Measurements from ENCODE around the gene CTSO.
"Not testable (repeated sequence)": the region's sequence is repeated elsewhere in the genome, so short reads cannot be mapped to it uniquely, and the experiment has no call there.

CTSO gene

DNA sequence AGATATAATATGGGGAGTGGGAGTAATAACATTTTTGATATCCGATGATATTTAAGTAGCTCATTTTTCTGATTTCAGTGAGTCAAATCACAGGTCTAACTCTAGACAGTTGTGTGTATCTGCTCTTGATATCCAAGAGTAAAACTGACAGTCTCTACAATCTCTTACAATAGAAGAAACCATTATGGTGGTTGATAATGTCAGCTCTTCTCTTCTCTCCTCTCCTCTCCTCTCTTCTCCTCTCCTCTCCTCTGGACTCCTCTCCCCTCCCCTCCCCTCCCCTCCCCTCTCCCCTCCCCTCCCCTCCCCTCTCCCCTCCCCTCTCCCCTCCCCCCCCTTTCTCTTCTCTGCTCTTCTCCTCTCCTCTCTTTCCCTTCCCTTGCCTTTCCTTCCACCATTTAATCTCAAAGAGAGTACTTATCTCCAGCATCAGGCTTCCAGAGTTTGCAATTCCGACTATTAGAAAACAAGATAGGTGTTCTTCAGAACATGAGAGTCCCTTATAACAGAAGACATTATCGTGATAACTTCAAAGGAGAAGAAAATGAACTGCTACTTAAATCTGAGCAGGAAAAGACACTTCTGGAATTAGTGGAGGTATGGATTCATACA lies 43.9 kb downstream of the CTSO start:
- no peak overlapping the region for H3K4me3 ChIP-seq
- H3K27ac ChIP-seq: no peak overlapping the region

- Histone ChIP-seq H3K27ac (peak overlapping the region in 9 of 21 experiments; percentile 5 to 58 (median 22)), H3K4me3 (no peak overlapping the region)
Observed at GRCh38 chr4:155908187-155909139, 45.2 kb downstream of the CTSO start.

DNA sequence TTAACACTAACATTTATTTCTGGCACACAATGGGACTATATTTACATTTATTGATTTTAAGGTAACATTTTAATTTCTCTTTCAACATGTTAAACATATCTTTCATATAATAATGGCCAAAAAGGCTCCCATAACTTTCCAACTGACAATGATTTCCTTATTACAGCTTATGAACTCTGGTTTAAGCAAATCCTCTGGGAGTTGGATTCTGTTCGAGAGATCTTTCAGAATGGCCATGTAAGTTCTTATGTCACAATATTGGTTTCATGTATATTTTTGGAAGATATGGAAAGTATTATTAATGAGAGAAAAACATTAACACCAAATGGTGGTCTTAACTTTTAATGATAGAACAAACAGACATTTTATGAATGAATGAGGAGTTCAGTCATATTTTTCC lies 46.1 kb downstream of the CTSO start:
- Histone ChIP-seq H3K27ac (peak overlapping the region in 9 of 21 experiments; percentile 0 to 58 (median 45)), H3K4me3 (no peak overlapping the region)

DNA sequence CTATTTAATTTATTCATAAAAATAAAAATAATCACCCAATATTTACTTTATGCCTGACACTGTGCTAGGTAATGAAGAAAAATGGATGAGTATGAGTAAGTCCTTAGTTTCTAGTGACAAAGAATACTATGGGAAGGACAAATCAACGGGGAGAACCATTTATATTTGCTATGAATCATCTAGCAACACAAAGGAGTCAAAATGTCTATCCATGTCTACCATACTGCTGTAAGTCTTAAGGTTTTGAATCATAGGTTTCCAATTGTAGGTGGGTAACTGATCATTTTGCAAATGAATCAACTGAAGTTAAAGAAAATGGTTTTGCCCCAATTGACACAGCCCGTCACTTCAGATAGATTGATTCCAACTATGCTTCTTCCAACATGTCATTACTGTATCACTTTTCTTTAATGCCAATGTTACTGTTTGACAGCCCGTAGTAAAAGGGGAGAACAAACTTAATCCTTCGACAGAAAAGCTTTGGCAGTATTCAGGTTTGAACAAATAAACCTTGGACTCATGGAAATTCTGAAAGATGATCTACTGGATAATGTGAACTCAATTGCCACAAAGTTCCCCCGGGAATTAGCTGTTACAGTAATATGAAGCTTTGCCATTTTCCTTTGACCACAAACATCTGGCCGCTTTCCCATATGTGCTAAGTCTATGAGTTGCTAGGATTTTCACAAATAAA lies 47.0 kb downstream of the CTSO start:
- H3K27ac ChIP-seq: peak overlapping the region in 8 of 21 experiments; percentile 17 to 65 (median 46)
- no peak overlapping the region for H3K4me3 ChIP-seq

DNA sequence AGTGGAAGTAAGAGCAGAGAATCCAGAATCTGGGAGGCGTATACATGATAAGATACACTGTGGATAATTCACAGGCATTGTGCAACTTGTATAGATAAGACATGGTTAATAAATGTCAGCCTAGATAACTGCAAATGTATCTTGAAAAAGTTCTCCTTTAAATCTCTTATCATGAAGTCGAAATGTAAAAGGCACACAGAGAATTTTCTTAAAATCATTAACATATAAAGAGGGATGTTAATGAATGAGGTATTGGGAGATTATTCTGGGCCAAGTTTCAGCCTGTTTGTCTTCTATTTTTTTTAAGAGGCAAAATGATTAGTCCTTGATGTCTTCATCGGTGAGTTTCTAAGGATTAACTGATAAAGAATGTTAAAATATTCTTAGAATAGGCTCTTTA lies 49.3 kb downstream of the CTSO start:
- Histone ChIP-seq H3K4me3 (peak overlapping the region in 1 of 7 experiments; percentile 18), H3K27ac (peak overlapping the region in 2 of 21 experiments; percentile 39 to 44)

- peak within 1 kb of the TSS in 2 of 21 experiments; percentile 39 to 44 for H3K27ac ChIP-seq
- peak within 1 kb of the TSS in 1 of 7 experiments; percentile 18 for H3K4me3 ChIP-seq
Observed at GRCh38 chr4:155903453-155903852, 50.2 kb downstream of the CTSO start, which contains the start of gene TDO2. Gene TDO2 (plus strand): TSS chr4:155903696. CDS start chr4:155903759, 63 bp downstream.

GRCh38 chr4:155901013-155901412 lies 52.7 kb downstream of the CTSO start:
- H3K4me3 ChIP-seq: no peak overlapping the region
- peak overlapping the region in 7 of 21 experiments; percentile 6 to 67 (median 34) for H3K27ac ChIP-seq

- H3K4me3 ChIP-seq: no peak overlapping the region
- H3K27ac ChIP-seq: peak overlapping the region in 7 of 21 experiments; percentile 8 to 68 (median 35)
Observed at GRCh38 chr4:155900381-155900780, 53.3 kb downstream of the CTSO start.

GRCh38 chr4:155899891-155900290 lies 53.8 kb downstream of the CTSO start:
- Histone ChIP-seq H3K27ac (peak overlapping the region in 9 of 21 experiments; percentile 13 to 68 (median 35)), H3K4me3 (no peak overlapping the region)

DNA sequence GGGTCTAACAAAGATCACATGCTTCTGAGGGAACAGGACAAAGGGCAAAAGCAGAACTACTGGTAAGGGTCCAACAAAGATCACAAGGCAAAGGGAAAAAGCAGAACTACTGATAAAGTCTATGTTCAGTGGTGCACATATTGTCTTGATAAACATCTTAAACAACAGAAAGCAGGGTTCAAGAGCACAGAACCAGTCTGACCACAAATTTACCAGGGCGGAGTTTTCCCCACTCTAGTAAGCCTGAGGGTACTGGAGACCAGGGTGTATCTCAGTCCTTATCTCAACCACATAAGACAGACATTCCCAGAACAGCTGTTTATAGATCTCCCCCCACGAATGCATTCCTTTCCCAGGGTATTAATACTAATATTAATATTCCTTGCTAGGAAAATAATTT lies 55.3 kb downstream of the CTSO start:
- not testable (repeated sequence) for H3K4me3 ChIP-seq, H3K27ac ChIP-seq

DNA sequence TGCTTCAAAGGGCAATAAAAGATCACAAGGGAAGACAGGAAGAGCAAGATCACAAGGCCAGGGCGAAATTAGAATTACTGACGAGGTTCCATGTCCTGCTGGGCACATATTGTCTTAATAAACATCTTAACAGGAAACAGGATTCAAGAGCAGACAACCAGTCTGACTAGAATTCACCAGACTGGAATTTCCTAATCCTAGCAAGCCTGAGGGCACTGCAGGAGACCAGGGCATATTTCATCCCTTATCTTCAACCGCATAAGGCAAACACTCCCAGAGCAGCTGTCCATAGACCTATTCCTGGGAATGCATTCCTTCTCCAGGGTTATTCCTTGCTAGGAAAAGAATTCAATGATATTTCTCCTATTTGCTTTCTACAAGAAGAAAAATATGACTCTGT lies 62.6 kb downstream of the CTSO start:
- H3K4me3 ChIP-seq: no peak overlapping the region
- H3K27ac ChIP-seq: peak overlapping the region in 1 of 21 experiments; percentile 37

GRCh38 chr4:155889946-155890345 lies 63.7 kb downstream of the CTSO start:
- H3K4me3 ChIP-seq: no peak overlapping the region
- peak overlapping the region in 6 of 21 experiments; percentile 2 to 70 (median 36) for H3K27ac ChIP-seq

DNA sequence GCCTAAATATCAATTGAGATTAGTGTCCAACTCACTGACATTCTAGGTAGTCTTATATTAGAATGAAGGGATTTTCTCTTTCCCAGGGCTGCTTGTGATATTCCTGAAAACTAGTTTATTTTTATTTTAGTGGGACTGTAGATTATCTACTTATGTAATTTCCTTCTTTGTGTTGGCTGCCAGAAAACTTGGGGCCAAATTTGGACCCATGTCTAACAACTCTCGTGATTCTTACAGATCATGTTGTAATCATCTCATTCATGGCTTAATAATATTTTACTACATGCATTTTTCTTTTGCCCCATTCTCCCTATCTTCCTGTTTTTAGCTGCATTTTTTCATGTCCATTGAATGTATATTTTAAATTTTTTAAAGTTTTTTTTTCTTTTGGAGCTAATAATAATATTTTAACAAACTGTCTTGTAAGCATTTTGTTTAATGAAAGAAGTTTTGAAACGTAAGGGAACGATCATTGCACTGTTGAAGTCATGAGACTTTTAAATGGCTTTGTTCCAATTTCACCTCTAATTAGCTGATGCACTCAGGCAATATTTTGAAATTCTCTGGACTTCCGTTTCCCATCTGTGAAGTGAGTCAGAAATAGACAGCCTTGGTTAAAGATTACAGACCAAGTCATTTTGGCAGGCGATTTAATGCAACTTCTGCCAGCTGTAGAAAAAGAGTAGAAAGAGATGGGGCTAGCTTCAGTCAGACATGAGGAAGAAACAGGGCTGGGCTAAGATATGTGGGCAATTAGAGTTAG lies 64.5 kb downstream of the CTSO start:
- peak overlapping the region in 5 of 21 experiments; percentile 6 to 70 (median 29) for H3K27ac ChIP-seq
- H3K4me3 ChIP-seq: no peak overlapping the region

- Histone ChIP-seq H3K27ac (peak overlapping the region in 1 of 21 experiments; percentile 6), H3K4me3 (no peak overlapping the region)
Observed at GRCh38 chr4:155887847-155888570, 65.7 kb downstream of the CTSO start.

DNA sequence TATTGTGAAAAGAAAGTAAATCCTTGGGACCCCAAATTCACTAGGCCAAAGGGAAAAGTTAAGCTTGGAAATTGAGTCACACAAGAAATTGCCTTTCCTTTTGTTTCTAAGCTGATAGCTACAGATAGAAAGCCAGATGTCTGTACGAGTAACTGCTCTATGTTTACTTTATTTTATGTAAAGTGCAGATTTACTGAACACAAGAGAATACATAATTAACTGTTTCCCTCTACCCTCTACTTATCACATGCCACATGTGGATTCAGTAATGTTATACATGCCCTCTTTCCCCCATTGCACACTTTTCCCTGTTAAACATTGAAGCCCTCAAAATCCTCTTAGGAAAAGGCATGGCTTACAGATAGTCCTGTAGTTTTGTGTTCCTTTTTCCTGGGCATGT lies 66.6 kb downstream of the CTSO start:
- H3K27ac ChIP-seq: no peak overlapping the region
- H3K4me3 ChIP-seq: no peak overlapping the region

GRCh38 chr4:155885666-155886065 lies 68.0 kb downstream of the CTSO start:
- Histone ChIP-seq H3K27ac (no peak overlapping the region), H3K4me3 (no peak overlapping the region)

- H3K4me3 ChIP-seq: no peak overlapping the region
Observed at GRCh38 chr4:155883895-155884294, 69.8 kb downstream of the CTSO start.

GRCh38 chr4:155881555-155881954 lies 72.1 kb downstream of the CTSO start:
- H3K4me3 ChIP-seq: no peak overlapping the region
- H3K27ac ChIP-seq: no peak overlapping the region

More at GRCh38 chr4:155883895-155884294, 69.8 kb downstream of the CTSO start:
- H3K27ac ChIP-seq: no peak overlapping the region

GRCh38 chr4:155879767-155880166 lies 73.9 kb downstream of the CTSO start:
- no peak overlapping the region for H3K27ac ChIP-seq
- no peak overlapping the region for H3K4me3 ChIP-seq
